HepG2 (cell line): ENCODE data around the gene UBXN1. TPM values are rescaled to one million over a fixed set of nuclear protein-coding genes. Genes with fewer than 3 reads are reported as not detected.

ENCODE experiments used
- ATF7-NPFF ChIP-seq: sonication (generic); formaldehyde crosslinking; IDR thresholded peaks from 2 replicates; pipeline ENCODE4 v1.8.1; 2023; ENCODE audit warnings: mild to moderate bottlenecking, low read depth, missing genetic modification reagents, moderate library complexity
- DR1 ChIP-seq: sonication (generic); formaldehyde crosslinking; IDR thresholded peaks from 2 replicates; pipeline ENCODE4 v1.8.0; 2021; ENCODE audit warnings: mild to moderate bottlenecking, missing genetic modification reagents, inconsistent platforms
- ESRRA ChIP-seq: sonication (generic); formaldehyde crosslinking; IDR thresholded peaks from 2 replicates; pipeline ENCODE4 v1.5.1; 2020; ENCODE audit warnings: mild to moderate bottlenecking, low read depth, missing genetic modification reagents
- HDAC6 ChIP-seq: fragments of 200-600 bp; sonication (generic); IDR thresholded peaks from 2 replicates; pipeline ENCODE4 v1.7.0; 2017; ENCODE audit warnings: mild to moderate bottlenecking, antibody characterized with exemption, low read length, low read depth
- HHEX ChIP-seq: IDR thresholded peaks from 2 replicates; pipeline ENCODE4 v1.6.1; 2016; ENCODE audit warnings: control low read depth
- HNRNPK ChIP-seq: fragments of 200-400 bp; formaldehyde crosslinking; IDR thresholded peaks from 2 replicates; pipeline ENCODE4 v1.6.1; 2018; ENCODE audit warnings: low read length, low read depth, moderate library complexity, mild to moderate bottlenecking; ENCODE audit not compliant: poor library complexity, severe bottlenecking
- HNRNPUL1 ChIP-seq: fragments of 200-400 bp; formaldehyde crosslinking; IDR thresholded peaks from 2 replicates; pipeline ENCODE4 v1.6.1; 2017; ENCODE audit warnings: low read depth, mild to moderate bottlenecking, low read length, moderate library complexity
- MBNL3 ChIP-seq: fragments of 250-450 bp; sonication (Bioruptor Pico); conservative IDR thresholded peaks from 2 replicates; pipeline ENCODE4 v1.8.0; 2022; ENCODE audit warnings: mild to moderate bottlenecking, inconsistent platforms
- MTF2 ChIP-seq: sonication (generic); formaldehyde crosslinking; IDR thresholded peaks from 2 replicates; pipeline ENCODE4 v1.5.0; 2020; ENCODE audit warnings: missing genetic modification reagents, borderline replicate concordance
- NFRKB ChIP-seq: fragments of 450-650 bp; IDR thresholded peaks from 2 replicates; pipeline ENCODE4 v1.6.1; 2017
- ONECUT2 ChIP-seq: sonication (generic); formaldehyde crosslinking; IDR thresholded peaks from 2 replicates; pipeline ENCODE4 v1.4.0; 2020; ENCODE audit warnings: missing genetic modification reagents
- SPEN ChIP-seq: sonication (generic); formaldehyde crosslinking; IDR thresholded peaks from 2 replicates; pipeline ENCODE4 v1.5.1; 2020; ENCODE audit warnings: low read depth, mild to moderate bottlenecking, missing genetic modification reagents
- TCF7L2 ChIP-seq: IDR thresholded peaks from 2 replicates; pipeline ENCODE4 v1.6.1; 2011; ENCODE audit warnings: mild to moderate bottlenecking, low read depth, low read length, moderate library complexity
- THAP9 ChIP-seq: sonication (generic); formaldehyde crosslinking; IDR thresholded peaks from 2 replicates; pipeline ENCODE4; 2020; ENCODE audit warnings: missing genetic modification reagents, mild to moderate bottlenecking, borderline replicate concordance
- ZBTB38 ChIP-seq: sonication (generic); formaldehyde crosslinking; IDR thresholded peaks from 2 replicates; pipeline ENCODE4 v1.5.1; 2020; ENCODE audit warnings: mild to moderate bottlenecking, missing genetic modification reagents
- ZNF232 ChIP-seq: sonication (generic); formaldehyde crosslinking; IDR thresholded peaks from 2 replicates; pipeline ENCODE4 v1.4.0; 2020; ENCODE audit warnings: missing genetic modification reagents, borderline replicate concordance
- ZNF24 ChIP-seq: fragments of 450-650 bp; IDR thresholded peaks from 2 replicates; pipeline ENCODE4 v1.6.1; 2017; ENCODE audit warnings: antibody characterized with exemption, mild to moderate bottlenecking
- ZNF264 ChIP-seq: sonication (generic); formaldehyde crosslinking; IDR thresholded peaks from 2 replicates; pipeline ENCODE4 v1.4.0; 2020; ENCODE audit warnings: missing genetic modification reagents
- ZNF329 ChIP-seq: sonication (generic); formaldehyde crosslinking; IDR thresholded peaks from 2 replicates; pipeline ENCODE4 v1.9.0; 2021; ENCODE audit warnings: low read depth, mild to moderate bottlenecking, missing genetic modification reagents
- ZNF580 ChIP-seq: IDR thresholded peaks from 2 replicates; pipeline ENCODE4 v1.6.1; 2016; ENCODE audit warnings: low read depth, borderline replicate concordance
- ZNF639 ChIP-seq: conservative IDR thresholded peaks from 2 replicates; pipeline ENCODE4 v1.6.1; 2018; ENCODE audit warnings: missing genetic modification reagents
- ZNF710 ChIP-seq: sonication (generic); formaldehyde crosslinking; IDR thresholded peaks from 2 replicates; pipeline ENCODE4 v1.5.0; 2020; ENCODE audit warnings: mild to moderate bottlenecking, missing genetic modification reagents, borderline replicate concordance
- polyA plus RNA-seq, 8 experiments: library from polyadenylated mRNA; depleted of rRNA in 3 of 8; stranded (reverse) in 7 of 8; unstranded in 1 of 8; fragments of >200 nt; fragmentation: Illumina TruSeq in 4 of 8; extraction: Trizol in 4 of 8; gene quantifications; 2 replicates each; pipeline versions ENCODE4 v1.2.1 to v1.2.3, GENCODE V29; 2011 to 2016; ENCODE audit warnings: low read depth in 4 of 8, missing spikeins in 1 of 8, mixed read lengths in 1 of 8; ENCODE audit not compliant: insufficient read depth in 1 of 8
- total RNA-seq, 5 experiments: library from RNA; depleted of rRNA; stranded (reverse); fragments of >200 nt; fragmentation: Illumina TruSeq; extraction: Trizol; gene quantifications; 2 replicates each; pipeline ENCODE4 v1.2.3, GENCODE V29; 2016; ENCODE audit warnings: low read depth in 1 of 5

UBXN1 gene
- total and polyA plus RNA-seq, 2 of the 13 experiments (the other 11 are each of a cell fraction or from before 2014, with no cell fraction given): 47.5 to 52.4 TPM

- TF ChIP-seq ZNF580 (no peak; the same call in 1 of the 2 replicates), MTF2 (CRISPR knock-in tag) (no peak), HDAC6 (no peak), NFRKB (peak; percentile 26; the same call in 1 of the 2 replicates), HHEX (CRISPR knock-in tag) (no peak), ZNF639 (no peak), HNRNPK (peak; percentile 63), TCF7L2 (no peak), ZBTB38 (peak; percentile 33; the same call in 1 of the 2 replicates), ZNF232 (CRISPR knock-in tag) (0 out of 2 replicates have a peak, but pooled peaks have one; percentile 10), THAP9 (CRISPR knock-in tag) (peak; percentile 80; the same call in 1 of the 2 replicates), ZNF264 (CRISPR knock-in tag) (0 out of 2 replicates have a peak, but pooled peaks have one; percentile 41), SPEN (CRISPR knock-in tag) (peak; percentile 67; the same call in 1 of the 2 replicates), ONECUT2 (no peak), ZNF24 (no peak), HNRNPUL1 (no peak), ATF7-NPFF (CRISPR knock-in tag) (no peak), DR1 (CRISPR knock-in tag) (peak; percentile 64; the same call in 1 of the 2 replicates), ESRRA (no peak; the same call in 1 of the 2 replicates), MBNL3 (CRISPR knock-in tag) (no peak), ZNF710 (CRISPR knock-in tag) (no peak), ZNF329 (CRISPR knock-in tag) (0 out of 2 replicates have a peak, but pooled peaks have one; percentile 24)
Measured at GRCh38 chr11:62645946-62646824, 32.7 kb downstream of the UBXN1 start, which contains the start of gene GANAB (continued).
